ENCODE data around the gene ELF3.

The ELF3 gene

DNA sequence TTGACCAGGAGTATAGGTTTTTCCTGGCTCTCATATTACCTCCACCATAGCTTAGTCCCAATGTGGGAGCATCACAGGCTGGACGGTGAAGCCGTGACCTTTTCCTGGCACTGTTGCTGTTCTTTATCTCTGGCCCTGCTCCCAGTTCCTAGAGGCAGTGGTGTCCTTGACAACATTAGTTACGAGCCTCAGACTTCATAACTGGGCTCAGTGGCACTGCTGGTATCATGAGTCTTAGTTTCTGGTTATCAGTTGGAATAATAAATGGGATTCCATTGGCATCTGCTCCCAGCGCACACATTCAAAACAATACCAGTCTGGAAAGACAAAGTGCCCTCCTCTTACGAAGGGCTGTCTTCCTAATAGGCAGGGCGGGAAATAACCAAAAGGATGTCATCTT is 20.0 kb upstream of the ELF3 start:
- no peak for FAIRE-seq

DNA sequence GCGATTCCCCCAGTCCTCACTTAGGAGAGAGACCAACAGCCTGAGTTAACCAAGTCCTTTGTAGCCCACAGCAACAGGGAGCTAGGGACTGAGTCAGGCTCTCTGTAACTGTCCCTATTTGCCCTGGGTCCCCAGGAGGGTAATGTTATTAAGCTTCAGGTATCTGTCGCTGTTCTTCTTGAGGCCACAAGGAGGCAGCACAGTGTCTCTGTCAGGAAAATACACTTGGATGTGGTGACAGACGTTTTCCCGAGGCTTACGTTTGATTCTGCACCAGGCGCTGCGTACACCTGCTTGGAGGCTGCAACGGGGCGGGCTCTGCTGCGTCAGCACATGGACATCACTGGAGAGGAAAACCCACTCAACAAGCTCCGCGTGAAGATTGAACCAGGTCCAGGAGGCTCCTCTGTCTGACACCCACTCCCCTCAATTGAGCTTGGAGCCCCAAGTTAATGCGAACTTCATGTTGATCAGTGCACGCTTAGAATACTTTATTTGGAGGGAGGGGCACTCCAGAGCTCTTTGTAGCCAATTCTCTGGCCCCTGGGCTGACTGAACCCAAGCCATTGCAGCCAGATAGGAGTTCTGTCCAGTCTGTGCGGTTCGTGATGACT is 10.7 kb upstream of the ELF3 start:
- DNase-seq (ENCODE audit: insufficient read length, low spot score) (peak; percentile 96), FAIRE-seq (peak; percentile 82)
- TF ChIP-seq, protein P1, sequence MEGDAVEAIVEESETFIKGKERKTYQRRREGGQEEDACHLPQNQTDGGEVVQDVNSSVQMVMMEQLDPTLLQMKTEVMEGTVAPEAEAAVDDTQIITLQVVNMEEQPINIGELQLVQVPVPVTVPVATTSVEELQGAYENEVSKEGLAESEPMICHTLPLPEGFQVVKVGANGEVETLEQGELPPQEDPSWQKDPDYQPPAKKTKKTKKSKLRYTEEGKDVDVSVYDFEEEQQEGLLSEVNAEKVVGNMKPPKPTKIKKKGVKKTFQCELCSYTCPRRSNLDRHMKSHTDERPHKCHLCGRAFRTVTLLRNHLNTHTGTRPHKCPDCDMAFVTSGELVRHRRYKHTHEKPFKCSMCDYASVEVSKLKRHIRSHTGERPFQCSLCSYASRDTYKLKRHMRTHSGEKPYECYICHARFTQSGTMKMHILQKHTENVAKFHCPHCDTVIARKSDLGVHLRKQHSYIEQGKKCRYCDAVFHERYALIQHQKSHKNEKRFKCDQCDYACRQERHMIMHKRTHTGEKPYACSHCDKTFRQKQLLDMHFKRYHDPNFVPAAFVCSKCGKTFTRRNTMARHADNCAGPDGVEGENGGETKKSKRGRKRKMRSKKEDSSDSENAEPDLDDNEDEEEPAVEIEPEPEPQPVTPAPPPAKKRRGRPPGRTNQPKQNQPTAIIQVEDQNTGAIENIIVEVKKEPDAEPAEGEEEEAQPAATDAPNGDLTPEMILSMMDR (IDR thresholded peaks at IDR 0.05; ENCODE audit: insufficient read depth, missing control alignments) = peak; percentile 89

More for the DNA sequence above, 20.0 kb upstream of the ELF3 start:
- peak; percentile 7 for DNase-seq (ENCODE audit: insufficient read length, low spot score)
- TF ChIP-seq, protein P1 (IDR thresholded peaks at IDR 0.05; ENCODE audit: insufficient read depth, missing control alignments) = no peak

DNA sequence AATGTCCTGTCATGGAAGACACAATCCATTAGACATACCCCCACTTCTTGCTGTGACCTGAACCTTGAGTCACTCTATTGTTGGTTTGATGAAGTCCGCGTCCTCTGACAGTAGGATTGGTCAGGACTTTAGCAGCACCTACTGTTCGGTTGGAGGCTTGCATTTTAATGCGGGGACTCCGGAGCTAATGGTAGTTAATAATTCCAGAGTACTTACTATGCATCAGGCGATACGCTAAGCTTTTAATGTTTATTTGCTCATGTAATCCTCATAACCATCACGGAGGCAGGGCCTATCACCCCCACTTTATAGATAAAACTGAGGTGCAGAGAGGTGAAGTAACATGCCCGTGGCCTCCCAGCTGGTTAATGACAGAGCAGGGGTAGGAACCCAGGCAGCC is 7.9 kb upstream of the ELF3 start:
- FAIRE-seq (no peak), DNase-seq (ENCODE audit: insufficient read length, low spot score) (no peak)
- TF ChIP-seq, protein P1 (IDR thresholded peaks at IDR 0.05; ENCODE audit: insufficient read depth, missing control alignments) = no peak

DNA sequence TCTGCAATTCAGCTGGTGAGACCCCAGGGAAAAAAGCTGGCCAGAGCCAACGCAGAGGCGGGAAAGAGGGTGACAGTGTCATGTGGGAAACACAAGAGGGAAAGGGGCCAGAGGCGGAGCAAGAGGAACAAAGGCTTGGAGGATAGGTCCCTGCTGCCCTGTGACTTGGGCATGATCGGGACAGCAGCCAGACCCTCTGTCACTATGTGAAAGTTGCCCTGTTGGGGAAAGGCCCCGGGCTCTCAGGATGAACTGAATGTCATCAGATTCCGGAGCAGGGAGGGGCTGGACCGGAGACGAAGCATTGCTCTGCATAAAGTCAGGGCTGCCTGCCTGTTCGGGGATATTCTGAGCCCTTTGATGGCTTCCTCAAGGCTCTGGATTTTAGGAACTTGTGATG is 5.7 kb upstream of the ELF3 start:
- TF ChIP-seq, protein P1 (IDR thresholded peaks at IDR 0.05; ENCODE audit: insufficient read depth, missing control alignments) = no peak
- FAIRE-seq (no peak), DNase-seq (ENCODE audit: insufficient read length, low spot score) (peak; percentile 12)

DNA sequence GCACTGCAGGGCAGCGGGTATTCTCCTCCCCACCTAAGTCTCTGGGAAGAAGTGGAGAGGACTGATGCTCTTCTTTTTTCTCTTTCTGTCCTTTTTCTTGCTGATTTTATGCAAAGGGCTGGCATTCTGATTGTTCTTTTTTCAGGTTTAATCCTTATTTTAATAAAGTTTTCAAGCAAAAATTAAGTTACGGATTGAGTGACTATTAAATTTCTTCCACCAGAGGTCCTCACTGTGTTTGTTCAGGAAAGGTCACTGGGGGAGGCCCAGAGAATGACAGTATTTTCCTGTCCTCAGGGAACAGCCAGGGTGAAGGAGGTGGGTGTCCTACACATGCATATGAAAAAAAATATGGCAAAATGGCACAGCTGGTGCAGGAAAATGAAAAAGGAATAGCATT is 4.4 kb upstream of the ELF3 start:
- no peak for DNase-seq (ENCODE audit: insufficient read length, low spot score)
- FAIRE-seq = no peak
- TF ChIP-seq, protein P1 (IDR thresholded peaks at IDR 0.05; ENCODE audit: insufficient read depth, missing control alignments) = peak; percentile 30

DNA sequence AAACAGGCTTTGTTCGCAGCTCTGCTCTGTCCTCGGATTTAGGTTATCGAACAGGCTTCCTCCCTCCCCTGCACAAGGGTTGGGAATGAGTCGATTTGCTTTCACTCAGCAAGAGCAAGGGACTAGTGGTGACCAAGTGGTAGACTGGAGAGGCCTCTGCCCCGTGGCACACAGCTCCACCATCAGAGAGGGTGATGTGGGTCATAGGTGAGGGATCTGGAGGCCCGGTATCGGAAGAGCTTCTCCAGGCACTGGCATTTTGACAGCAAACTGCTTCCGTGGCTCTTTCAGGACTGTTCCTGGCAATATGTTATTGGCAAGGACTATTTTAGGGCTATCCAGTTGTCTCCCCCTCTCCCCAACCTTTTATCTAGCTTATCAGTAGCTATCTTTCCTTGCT is 3.1 kb upstream of the ELF3 start:
- FAIRE-seq = no peak
- TF ChIP-seq, protein P1 (IDR thresholded peaks at IDR 0.05; ENCODE audit: insufficient read depth, missing control alignments) = no peak
- no peak for DNase-seq (ENCODE audit: insufficient read length, low spot score)

DNA sequence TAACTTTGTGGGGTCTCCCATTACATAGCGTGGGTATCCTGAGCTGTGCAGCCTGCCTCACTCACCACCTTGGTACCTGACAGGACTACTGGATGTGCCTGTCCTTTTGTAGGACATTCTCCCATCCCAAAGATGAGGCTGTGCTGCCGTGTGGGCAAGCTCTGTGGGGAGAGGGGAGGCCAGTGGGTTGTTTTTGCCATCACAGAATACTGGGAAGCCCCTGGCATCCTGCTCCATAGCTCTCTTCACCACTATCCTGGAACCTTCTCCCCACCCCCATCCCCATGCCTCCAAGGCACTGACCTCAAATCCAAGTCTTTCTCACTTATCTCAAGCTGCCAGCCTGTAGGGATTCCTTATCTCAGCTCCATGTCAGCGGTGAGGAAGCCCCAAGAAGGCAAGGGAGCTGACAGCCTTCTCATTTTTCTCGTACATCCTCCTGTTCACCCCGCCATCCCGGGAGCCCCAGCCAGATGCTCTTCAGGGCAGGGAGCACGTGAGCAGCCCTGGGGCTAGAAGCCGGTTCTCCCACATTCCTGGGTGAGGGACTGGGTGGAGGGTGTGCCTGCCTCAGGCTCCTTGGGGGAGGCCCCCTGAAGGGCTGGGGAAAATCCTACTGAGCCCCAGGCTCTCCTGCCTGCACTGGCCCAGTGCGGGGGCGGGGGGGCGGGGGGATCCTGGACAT is 2.4 kb upstream of the ELF3 start:
- no peak for FAIRE-seq
- DNase-seq (ENCODE audit: insufficient read length, low spot score) = no peak
- TF ChIP-seq, protein P1 (IDR thresholded peaks at IDR 0.05; ENCODE audit: insufficient read depth, missing control alignments) = no peak

Data from D721Med (cell line).